Mammary epithelial cell (primary cell): ENCODE results near the gene CELF4.

Experiments used
- EZH2 ChIP-seq: IDR thresholded peaks from 2 replicates; pipeline ENCODE4 v1.6.1; 2012; ENCODE audit warnings: low read length, inconsistent platforms, borderline replicate concordance
- TF ChIP-seq, protein P1 (sequence below), 2 donors: IDR thresholded peaks in 1 of 2; conservative IDR thresholded peaks in 1 of 2; 2 replicates each; pipeline ENCODE4 v1.5.1; 2011 to 2012; ENCODE audit warnings: inconsistent platforms in 2 of 2, low read length in 2 of 2, mild to moderate bottlenecking in 2 of 2, control low read depth in 1 of 2, low read depth in 1 of 2; ENCODE audit not compliant: insufficient read depth in 1 of 2; ENCODE audit errors: extremely low read depth in 1 of 2

DNA sequence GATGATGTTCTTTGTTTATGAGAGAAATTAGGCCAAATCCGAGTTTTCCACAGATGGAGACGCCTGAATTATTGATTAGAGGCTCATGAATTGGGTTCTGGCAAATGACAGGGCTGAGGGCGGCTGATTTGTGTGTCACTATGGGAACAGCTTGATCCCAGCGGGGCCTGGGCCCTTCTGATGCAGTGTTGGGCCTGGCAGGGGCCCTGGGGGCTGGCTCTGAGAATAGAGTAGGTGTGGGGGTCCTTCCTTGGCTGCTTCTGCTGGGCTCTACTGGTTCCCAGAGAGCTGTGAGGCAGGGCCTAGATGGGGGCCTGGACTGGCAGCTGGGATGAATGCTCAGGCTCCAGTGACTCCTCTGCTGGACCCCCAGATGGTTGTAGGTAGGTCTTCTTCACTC, 164.8 kb downstream of the CELF4 start:
- TF ChIP-seq, protein P1, sequence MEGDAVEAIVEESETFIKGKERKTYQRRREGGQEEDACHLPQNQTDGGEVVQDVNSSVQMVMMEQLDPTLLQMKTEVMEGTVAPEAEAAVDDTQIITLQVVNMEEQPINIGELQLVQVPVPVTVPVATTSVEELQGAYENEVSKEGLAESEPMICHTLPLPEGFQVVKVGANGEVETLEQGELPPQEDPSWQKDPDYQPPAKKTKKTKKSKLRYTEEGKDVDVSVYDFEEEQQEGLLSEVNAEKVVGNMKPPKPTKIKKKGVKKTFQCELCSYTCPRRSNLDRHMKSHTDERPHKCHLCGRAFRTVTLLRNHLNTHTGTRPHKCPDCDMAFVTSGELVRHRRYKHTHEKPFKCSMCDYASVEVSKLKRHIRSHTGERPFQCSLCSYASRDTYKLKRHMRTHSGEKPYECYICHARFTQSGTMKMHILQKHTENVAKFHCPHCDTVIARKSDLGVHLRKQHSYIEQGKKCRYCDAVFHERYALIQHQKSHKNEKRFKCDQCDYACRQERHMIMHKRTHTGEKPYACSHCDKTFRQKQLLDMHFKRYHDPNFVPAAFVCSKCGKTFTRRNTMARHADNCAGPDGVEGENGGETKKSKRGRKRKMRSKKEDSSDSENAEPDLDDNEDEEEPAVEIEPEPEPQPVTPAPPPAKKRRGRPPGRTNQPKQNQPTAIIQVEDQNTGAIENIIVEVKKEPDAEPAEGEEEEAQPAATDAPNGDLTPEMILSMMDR (conservative IDR thresholded peaks at IDR 0.05 in 1 of 2, IDR thresholded peaks at IDR 0.05 in 1 of 2; ENCODE audit: extremely low read depth in 1 of 2, insufficient read depth in 1 of 2, low read depth in 1 of 2, low read length in 2 of 2) = no peak
- TF ChIP-seq EZH2 = no peak
